H1 (cell line): ENCODE measurements around the gene MPZL3. TPM values are rescaled to one million over a fixed set of nuclear protein-coding genes. Genes with fewer than 3 reads are reported as not detected.

Experiments
- ASH2L ChIP-seq: fragments of 200-600, 300-600 bp; sonication (generic); IDR thresholded peaks from one replicate; pipeline ENCODE4 v1.7.1; 2017; ENCODE audit warnings: low read length
- BCL11A ChIP-seq, 2 experiments: IDR thresholded peaks; one replicate each; pipeline ENCODE4 v1.6.1; 2011; ENCODE audit warnings: low read depth in 2 of 2, low read length in 2 of 2, mild to moderate bottlenecking in 2 of 2
- CBX8 ChIP-seq: fragments of 300-800, 300-1000 bp; sonication (generic); IDR thresholded peaks from 2 replicates; pipeline ENCODE4 v1.7.1; 2016; ENCODE audit warnings: low read depth, low read length, borderline replicate concordance
- CHD7 ChIP-seq: fragments of 300-600 bp; sonication (generic); IDR thresholded peaks from 2 replicates; pipeline ENCODE4 v1.7.1; 2012; ENCODE audit warnings: low read length, moderate library complexity, mild to moderate bottlenecking, inconsistent platforms; ENCODE audit not compliant: insufficient replicate concordance
- CREB1 ChIP-seq: IDR thresholded peaks from 2 replicates; pipeline ENCODE4 v1.6.1; 2012; ENCODE audit warnings: inconsistent platforms
- EGR1 ChIP-seq: IDR thresholded peaks from 2 replicates; pipeline ENCODE4 v1.6.1; 2011; ENCODE audit warnings: low read depth, low read length, borderline replicate concordance
- KDM5A ChIP-seq: fragments of 200-600 bp; IDR thresholded peaks from 2 replicates; pipeline ENCODE4 v1.7.1; 2012; ENCODE audit warnings: mild to moderate bottlenecking, low read length, inconsistent platforms, mixed read lengths
- PHF8 ChIP-seq: fragments of 200-600 bp; sonication (generic); conservative IDR thresholded peaks from 2 replicates; pipeline ENCODE4 v1.7.1; 2012; ENCODE audit warnings: low read depth, mild to moderate bottlenecking, inconsistent platforms, low read length, moderate library complexity
- POLR2AphosphoS5 ChIP-seq: IDR thresholded peaks from 2 replicates; pipeline ENCODE4 v1.6.1; 2011; ENCODE audit warnings: low read depth, low read length
- RFX5 ChIP-seq: IDR thresholded peaks from 2 replicates; pipeline ENCODE4 v1.6.1; 2011; ENCODE audit warnings: low read depth, low read length, improper control_type of control experiment, borderline replicate concordance
- YY1 ChIP-seq: IDR thresholded peaks from 2 replicates; pipeline ENCODE4 v1.6.1; 2011; ENCODE audit warnings: low read depth, mild to moderate bottlenecking, low read length
- polyA plus RNA-seq, 7 experiments: library from polyadenylated mRNA; depleted of rRNA in 3 of 7; stranded (reverse) in 5 of 7; unstranded in 2 of 7; fragments of >200 nt in 5 of 7; fragments of 200-250 nt in 2 of 7; gene quantifications; 1 replicate in 5 of 7; 2 replicates in 1 of 7; 4 replicates in 1 of 7; pipeline versions ENCODE4 v1.2.1 to v1.2.3, GENCODE V29; 2011 to 2013; ENCODE audit warnings: missing spikeins in 2 of 7, mixed read lengths in 2 of 7
- total RNA-seq: library from RNA; stranded (reverse); fragmentation: NEBNext Ultra II Directional; extraction: Animal tissue kit (Norgen Biotek cat#: 25700); gene quantifications from 2 replicates; pipeline ENCODE4 v1.2.1, GENCODE V29; 2021

The MPZL3 gene
- total and polyA plus RNA-seq, 2 of the 8 experiments (the other 6 are each of a cell fraction or from before 2014, with no cell fraction given), result 1.1 to 3.9 TPM

DNA sequence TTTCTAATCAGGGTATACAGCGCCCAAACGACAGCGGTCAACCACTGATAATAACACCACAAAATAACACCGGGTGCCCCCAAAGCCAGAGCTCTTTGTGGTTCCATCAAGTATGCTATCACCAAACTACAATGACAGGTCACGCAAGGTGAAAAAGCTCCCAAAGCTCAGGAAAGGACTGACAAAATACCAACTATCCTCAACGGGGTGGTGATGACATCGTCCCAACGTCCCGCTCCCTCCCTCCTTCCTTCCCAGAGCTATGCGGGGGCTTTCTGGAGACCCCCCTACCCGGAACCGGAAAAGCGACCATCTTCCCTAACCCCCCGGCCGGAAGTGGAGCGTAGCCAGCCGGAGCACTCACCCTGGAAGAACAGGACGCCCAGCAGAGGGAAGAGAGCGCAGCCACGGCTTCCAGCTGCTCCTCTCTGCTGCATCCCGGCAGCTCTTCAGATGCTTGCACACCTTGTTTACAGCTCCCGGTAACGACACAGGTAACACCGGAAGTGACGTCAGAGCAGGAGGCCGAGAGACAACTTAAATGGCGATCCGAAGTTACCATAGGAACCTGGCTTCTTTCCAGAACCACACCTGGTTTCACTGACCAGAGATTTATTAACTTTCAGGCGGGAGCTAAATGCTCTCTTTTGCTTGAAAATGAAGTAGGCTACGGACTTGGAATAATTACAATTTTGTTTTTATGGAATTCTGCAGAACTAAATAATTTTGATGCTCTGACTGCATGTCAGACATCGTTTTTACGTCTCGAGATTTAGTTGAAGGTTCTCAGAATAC, at the start of gene MPZL3 (continued):
- TF ChIP-seq KDM5A (no peak), YY1 (peak; percentile 91), CREB1 (peak; percentile 89), BCL11A (IDR thresholded peaks at IDR 0.05; ENCODE audit: low read depth in 2 of 2, low read length in 2 of 2) (no peak), POLR2AphosphoS5 (peak; percentile 80; the same call in 1 of the 2 replicates), CHD7 (no peak), ASH2L (peak; percentile 99), RFX5 (no peak), PHF8 (peak; percentile 74), EGR1 (peak; percentile 37; the same call in 1 of the 2 replicates), CBX8 (no peak)
